Measurements from ENCODE around the gene TMTC1. TPM values are rescaled to one million over a fixed set of nuclear protein-coding genes. Genes with fewer than 3 reads are reported as not detected.
A peak's percentile ranks its signal among the peaks of the same experiment; 100 is the strongest.

Gene TMTC1
- total RNA-seq, 2 donors from 2014 or later = 76.3 to 160 TPM

GRCh38 chr12:29797565-29798355, 14.0 kb upstream of the TMTC1 start:
- peak overlapping the region; percentile 12 to 56 for H3K27ac ChIP-seq
- peaks cover 7 to 20% of the 10 kb centered on the region in 2 donors for H3K4me1 ChIP-seq (ENCODE audit: control insufficient read depth in 1 of 2, low read depth in 2 of 2)
- no peaks in the 10 kb centered on the region for H3K36me3 ChIP-seq
- no peaks in the 10 kb centered on the region for H3K9me3 ChIP-seq
- no peaks in the 10 kb centered on the region for H3K27me3 ChIP-seq (replicated peaks; ENCODE audit: insufficient read depth)
- H3K4me3 ChIP-seq = no peak overlapping the region
- DNase-seq (ENCODE audit: low spot score) = no peak
- no peak for ATAC-seq (ENCODE audit: insufficient number of reproducible peaks, low FRiP score, low read depth)
- TF ChIP-seq CTCF (IDR thresholded peaks at IDR 0.05) = no peak

GRCh38 chr12:29796823-29797263, 13.1 kb upstream of the TMTC1 start:
- peak overlapping the region; percentile 27 for H3K4me3 ChIP-seq
- ATAC-seq (ENCODE audit: insufficient number of reproducible peaks, low FRiP score, low read depth) (peak; percentile 97), DNase-seq (ENCODE audit: low spot score) (no peak)
- H3K27me3 ChIP-seq (replicated peaks; ENCODE audit: insufficient read depth) = no peaks in the 10 kb centered on the region
- peaks cover 7 to 20% of the 10 kb centered on the region in 2 donors for H3K4me1 ChIP-seq (ENCODE audit: control insufficient read depth in 1 of 2, low read depth in 2 of 2)
- no peaks in the 10 kb centered on the region for H3K9me3 ChIP-seq
- TF ChIP-seq CTCF (IDR thresholded peaks at IDR 0.05) = peak; percentile 33
- H3K36me3 ChIP-seq = no peaks in the 10 kb centered on the region
- peak overlapping the region; percentile 12 to 56 for H3K27ac ChIP-seq

- no peaks in the 10 kb centered on the region for H3K27me3 ChIP-seq (replicated peaks; ENCODE audit: insufficient read depth)
- H3K4me1 ChIP-seq (ENCODE audit: control insufficient read depth in 1 of 2, low read depth in 2 of 2) = peaks cover 7 to 20% of the 10 kb centered on the region in 2 donors
- DNase-seq (ENCODE audit: low spot score) (no peak), ATAC-seq (ENCODE audit: insufficient number of reproducible peaks, low FRiP score, low read depth) (no peak)
- no peaks in the 10 kb centered on the region for H3K36me3 ChIP-seq
- no peak overlapping the region for H3K4me3 ChIP-seq
- no peak overlapping the region for H3K27ac ChIP-seq
- H3K9me3 ChIP-seq = no peaks in the 10 kb centered on the region
- TF ChIP-seq CTCF (IDR thresholded peaks at IDR 0.05) = no peak
Measured at GRCh38 chr12:29795715-29796114, 12.0 kb upstream of the TMTC1 start.

GRCh38 chr12:29794862-29795261, 11.1 kb upstream of the TMTC1 start:
- Histone ChIP-seq H3K27me3 (replicated peaks; ENCODE audit: insufficient read depth) (no peaks in the 10 kb centered on the region), H3K36me3 (no peaks in the 10 kb centered on the region), H3K4me1 (ENCODE audit: control insufficient read depth in 1 of 2, low read depth in 2 of 2) (peaks cover 7 to 20% of the 10 kb centered on the region in 2 donors), H3K9me3 (no peaks in the 10 kb centered on the region), H3K4me3 (no peak overlapping the region), H3K27ac (no peak overlapping the region)
- DNase-seq (ENCODE audit: low spot score) (no peak), ATAC-seq (ENCODE audit: insufficient number of reproducible peaks, low FRiP score, low read depth) (no peak)
- TF ChIP-seq CTCF (IDR thresholded peaks at IDR 0.05) = no peak

GRCh38 chr12:29792853-29793252, 9.1 kb upstream of the TMTC1 start:
- no peak overlapping the region for H3K4me3 ChIP-seq
- H3K36me3 ChIP-seq = no peaks in the 10 kb centered on the region
- H3K9me3 ChIP-seq = no peaks in the 10 kb centered on the region
- no peaks in the 10 kb centered on the region for H3K27me3 ChIP-seq (replicated peaks; ENCODE audit: insufficient read depth)
- no peak for DNase-seq (ENCODE audit: low spot score)
- H3K4me1 ChIP-seq (ENCODE audit: control insufficient read depth in 1 of 2, low read depth in 2 of 2) = peaks cover 7 to 20% of the 10 kb centered on the region in 2 donors
- no peak for ATAC-seq (ENCODE audit: insufficient number of reproducible peaks, low FRiP score, low read depth)
- no peak overlapping the region for H3K27ac ChIP-seq
- TF ChIP-seq CTCF (IDR thresholded peaks at IDR 0.05) = no peak
